Osteoblast (primary cell): ENCODE data around the gene ZNF329. TPM values are rescaled to one million over a fixed set of nuclear protein-coding genes. Genes with fewer than 3 reads are reported as not detected.

Source experiments
- DNase-seq: peaks from one replicate; pipeline ENCODE4 v3.0.0; 2011; ENCODE audit warnings: low spot score, mixed read lengths; ENCODE audit not compliant: insufficient read length; ENCODE audit errors: missing footprints
- H2AFZ ChIP-seq: 2 replicates; pipeline ENCODE4 v1.6.0; 2011; ENCODE audit warnings: mild to moderate bottlenecking, low read length
- H3K27ac ChIP-seq: 2 replicates; pipeline ENCODE4 v1.5.1; 2011; ENCODE audit warnings: mild to moderate bottlenecking, low read depth, low read length, moderate library complexity
- H3K27me3 ChIP-seq: 2 replicates; pipeline ENCODE4 v1.6.0; 2012; ENCODE audit warnings: mild to moderate bottlenecking, control low read depth, inconsistent platforms, low read length, moderate library complexity; ENCODE audit not compliant: insufficient read depth
- H3K36me3 ChIP-seq: 2 replicates; pipeline ENCODE4 v1.5.1; 2011; ENCODE audit warnings: mild to moderate bottlenecking, low read length, control low read depth, moderate library complexity; ENCODE audit not compliant: insufficient read depth
- H3K4me1 ChIP-seq: 2 replicates; pipeline ENCODE4 v1.5.1; 2011; ENCODE audit warnings: mild to moderate bottlenecking, low read length, control low read depth, moderate library complexity; ENCODE audit not compliant: insufficient read depth
- H3K4me2 ChIP-seq: 2 replicates; pipeline ENCODE4 v1.6.0; 2011; ENCODE audit warnings: mild to moderate bottlenecking, low read length; ENCODE audit not compliant: insufficient read depth
- H3K4me3 ChIP-seq: fragments of 200-600 bp; sonication (generic); 3 replicates; pipeline ENCODE4 v1.5.1; 2012; ENCODE audit warnings: mild to moderate bottlenecking, low read length, inconsistent platforms; ENCODE audit not compliant: insufficient read depth
- H3K79me2 ChIP-seq: 2 replicates; pipeline ENCODE4 v1.6.0; 2012; ENCODE audit warnings: mild to moderate bottlenecking, low read length, control low read depth, inconsistent platforms; ENCODE audit not compliant: insufficient read depth
- H3K9me3 ChIP-seq: 2 replicates; pipeline ENCODE4 v1.5.1; 2011; ENCODE audit warnings: low read depth, low read length, control low read depth
- H4K20me1 ChIP-seq: 2 replicates; pipeline ENCODE4 v1.6.0; 2012; ENCODE audit warnings: mild to moderate bottlenecking, low read length, control low read depth; ENCODE audit not compliant: insufficient read depth
- CTCF ChIP-seq: IDR thresholded peaks from 2 replicates; pipeline ENCODE4 v1.5.1; 2011; ENCODE audit warnings: mild to moderate bottlenecking, low read depth, low read length, moderate library complexity; ENCODE audit errors: extremely low read depth
- total RNA-seq: library from RNA; depleted of rRNA; stranded (reverse); fragments of >200 nt; gene quantifications from 2 replicates; pipeline ENCODE4 v1.2.3, GENCODE V29; 2012

The ZNF329 gene
- total RNA-seq, 1 donor: 11.9 TPM

DNA sequence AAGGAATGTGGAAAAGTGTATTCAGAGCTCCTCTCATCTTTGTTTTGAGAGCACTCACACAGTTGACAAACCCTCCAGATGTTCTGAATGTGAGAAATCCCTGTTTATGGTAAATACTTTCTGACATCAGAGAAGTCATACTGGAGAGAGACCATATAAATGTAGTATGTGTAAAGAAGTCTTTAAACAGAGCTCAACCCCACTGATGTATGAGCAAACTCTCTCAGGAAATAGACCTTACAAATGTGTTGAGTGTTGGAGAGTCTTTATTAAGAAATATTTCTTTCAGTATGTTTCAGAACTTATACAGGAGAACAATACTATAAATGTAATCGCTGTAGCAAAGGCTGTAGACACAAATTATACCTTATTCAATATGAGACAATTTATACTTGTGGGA lies 15.7 kb upstream of the ZNF329 start:
- Histone ChIP-seq H3K9me3 (peaks cover 22% of the 10 kb centered on the region), H3K27me3 (no peaks in the 10 kb centered on the region), H2AFZ (no peak overlapping the region), H4K20me1 (no peaks in the 10 kb centered on the region), H3K79me2 (no peaks in the 10 kb centered on the region), H3K4me1 (no peaks in the 10 kb centered on the region), H3K4me2 (no peak overlapping the region), H3K36me3 (no peaks in the 10 kb centered on the region), H3K27ac (no peak overlapping the region), H3K4me3 (no peak overlapping the region)
- no peak for DNase-seq
- no peak for TF ChIP-seq CTCF

GRCh38 chr19:58157045-58157728 lies 6.6 kb upstream of the ZNF329 start:
- Histone ChIP-seq H3K9me3 (peaks cover 3% of the 10 kb centered on the region), H3K27ac (no peak overlapping the region), H2AFZ (no peak overlapping the region), H3K4me2 (no peak overlapping the region), H4K20me1 (no peaks in the 10 kb centered on the region), H3K79me2 (peaks cover 7% of the 10 kb centered on the region), H3K36me3 (no peaks in the 10 kb centered on the region), H3K4me1 (peaks cover 4% of the 10 kb centered on the region), H3K27me3 (no peaks in the 10 kb centered on the region), H3K4me3 (no peak overlapping the region)
- no peak for DNase-seq
- TF ChIP-seq CTCF: no peak

GRCh38 chr19:58154679-58155648 lies 4.4 kb upstream of the ZNF329 start:
- Histone ChIP-seq H3K27ac (peak overlapping the region; percentile 83), H3K4me2 (peak overlapping the region; percentile 88), H3K79me2 (peaks cover 13% of the 10 kb centered on the region), H3K9me3 (peaks cover under 1% of the 10 kb centered on the region), H3K4me3 (peak overlapping the region; percentile 97), H3K4me1 (peaks cover 10% of the 10 kb centered on the region), H3K36me3 (no peaks in the 10 kb centered on the region), H3K27me3 (no peaks in the 10 kb centered on the region), H4K20me1 (no peaks in the 10 kb centered on the region), H2AFZ (peak overlapping the region; percentile 95)
- DNase-seq: peak; percentile 100
- TF ChIP-seq CTCF: peak; percentile 86

GRCh38 chr19:58154287-58154678 lies 3.7 kb upstream of the ZNF329 start:
- no peak for TF ChIP-seq CTCF
- peaks cover 12% of the 10 kb centered on the region for H3K4me1 ChIP-seq
- peak overlapping the region; percentile 95 for H2AFZ ChIP-seq
- no peaks in the 10 kb centered on the region for H4K20me1 ChIP-seq
- H3K27ac ChIP-seq: peak overlapping the region; percentile 83
- DNase-seq: peak; percentile 92
- H3K4me2 ChIP-seq: peak overlapping the region; percentile 88
- H3K79me2 ChIP-seq: peaks cover 20% of the 10 kb centered on the region
- H3K36me3 ChIP-seq: no peaks in the 10 kb centered on the region
- peak overlapping the region; percentile 97 for H3K4me3 ChIP-seq
- H3K27me3 ChIP-seq: no peaks in the 10 kb centered on the region
- no peaks in the 10 kb centered on the region for H3K9me3 ChIP-seq
